Ishikawa (cell line): Measurements from ENCODE around the gene INPP5F.

Experiments
- CEBPB ChIP-seq: IDR thresholded peaks from 2 replicates; pipeline ENCODE4 v1.6.1; 2012
- CREB1 ChIP-seq: IDR thresholded peaks from 2 replicates; pipeline ENCODE4 v1.6.1; 2012; ENCODE audit warnings: low read depth
- EGR1 ChIP-seq: IDR thresholded peaks from 2 replicates; pipeline ENCODE4 v1.6.1; 2012
- EP300 ChIP-seq: IDR thresholded peaks from 2 replicates; pipeline ENCODE4 v1.6.1; 2012; ENCODE audit warnings: borderline replicate concordance
- FOXM1 ChIP-seq: IDR thresholded peaks from 2 replicates; pipeline ENCODE4 v1.6.1; 2012; ENCODE audit warnings: low read depth, borderline replicate concordance
- NFIC ChIP-seq: IDR thresholded peaks from 2 replicates; pipeline ENCODE4 v1.6.1; 2012
- RAD21 ChIP-seq: IDR thresholded peaks from 2 replicates; pipeline ENCODE4 v1.6.1; 2012; ENCODE audit warnings: low read depth
- TAF1 ChIP-seq: IDR thresholded peaks from 2 replicates; pipeline ENCODE4 v1.6.1; 2012; ENCODE audit warnings: low read depth, mild to moderate bottlenecking
- TCF12 ChIP-seq: IDR thresholded peaks from 2 replicates; pipeline ENCODE4 v1.6.1; 2012; ENCODE audit warnings: low read depth
- TEAD4 ChIP-seq: IDR thresholded peaks from 2 replicates; pipeline ENCODE4 v1.6.1; 2012
- YY1 ChIP-seq: IDR thresholded peaks from 2 replicates; pipeline ENCODE4 v1.6.1; 2012; ENCODE audit warnings: low read depth
- ZBTB7A ChIP-seq: IDR thresholded peaks from 2 replicates; pipeline ENCODE4 v1.6.1; 2012; ENCODE audit warnings: low read depth
- TF ChIP-seq, protein P1 (sequence below): IDR thresholded peaks from 2 replicates; pipeline ENCODE4 v1.6.1; 2012
- TF ChIP-seq, protein P2 (sequence below): IDR thresholded peaks from 2 replicates; pipeline ENCODE4 v1.6.1; 2012; ENCODE audit warnings: low read depth, mild to moderate bottlenecking
- TF ChIP-seq, protein P3 (sequence below): IDR thresholded peaks from 2 replicates; pipeline ENCODE4 v1.6.1; 2012

Gene INPP5F

DNA sequence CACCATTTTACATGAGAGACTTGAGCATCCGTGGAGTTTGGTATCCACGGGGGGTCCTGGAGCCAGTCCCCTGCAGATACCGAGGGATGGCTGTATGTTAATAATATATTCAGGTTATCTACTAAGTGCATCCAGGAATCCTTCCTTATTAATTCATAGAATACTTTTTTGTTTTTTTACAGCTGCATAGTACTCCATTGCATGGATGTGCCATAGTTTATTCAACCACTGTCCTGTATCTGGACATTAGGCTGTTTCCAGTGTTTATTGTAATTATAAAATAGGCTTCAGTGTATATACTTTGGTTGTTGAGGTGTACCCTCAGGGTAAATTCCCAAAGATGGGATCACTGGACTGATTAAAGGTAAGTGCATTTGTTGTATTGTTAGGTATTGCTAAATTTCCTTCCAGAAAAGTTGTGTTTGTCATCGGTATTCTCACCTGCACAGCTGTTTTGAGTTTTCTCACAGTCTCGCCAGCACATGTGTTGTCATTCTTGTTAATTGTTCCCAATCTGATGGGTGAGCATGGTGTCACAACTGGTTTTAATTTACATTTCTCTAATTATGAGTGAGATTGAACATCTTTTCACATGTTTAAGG, 55.1 kb downstream of the INPP5F start:
- TF ChIP-seq TEAD4 (no peak), EP300 (no peak), CREB1 (no peak), ZBTB7A (no peak), TAF1 (no peak), YY1 (no peak), EGR1 (no peak), NFIC (no peak), FOXM1 (no peak), CEBPB (no peak)
- TF ChIP-seq, protein P1, sequence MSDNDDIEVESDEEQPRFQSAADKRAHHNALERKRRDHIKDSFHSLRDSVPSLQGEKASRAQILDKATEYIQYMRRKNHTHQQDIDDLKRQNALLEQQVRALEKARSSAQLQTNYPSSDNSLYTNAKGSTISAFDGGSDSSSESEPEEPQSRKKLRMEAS: no peak
- TF ChIP-seq, protein P2, sequence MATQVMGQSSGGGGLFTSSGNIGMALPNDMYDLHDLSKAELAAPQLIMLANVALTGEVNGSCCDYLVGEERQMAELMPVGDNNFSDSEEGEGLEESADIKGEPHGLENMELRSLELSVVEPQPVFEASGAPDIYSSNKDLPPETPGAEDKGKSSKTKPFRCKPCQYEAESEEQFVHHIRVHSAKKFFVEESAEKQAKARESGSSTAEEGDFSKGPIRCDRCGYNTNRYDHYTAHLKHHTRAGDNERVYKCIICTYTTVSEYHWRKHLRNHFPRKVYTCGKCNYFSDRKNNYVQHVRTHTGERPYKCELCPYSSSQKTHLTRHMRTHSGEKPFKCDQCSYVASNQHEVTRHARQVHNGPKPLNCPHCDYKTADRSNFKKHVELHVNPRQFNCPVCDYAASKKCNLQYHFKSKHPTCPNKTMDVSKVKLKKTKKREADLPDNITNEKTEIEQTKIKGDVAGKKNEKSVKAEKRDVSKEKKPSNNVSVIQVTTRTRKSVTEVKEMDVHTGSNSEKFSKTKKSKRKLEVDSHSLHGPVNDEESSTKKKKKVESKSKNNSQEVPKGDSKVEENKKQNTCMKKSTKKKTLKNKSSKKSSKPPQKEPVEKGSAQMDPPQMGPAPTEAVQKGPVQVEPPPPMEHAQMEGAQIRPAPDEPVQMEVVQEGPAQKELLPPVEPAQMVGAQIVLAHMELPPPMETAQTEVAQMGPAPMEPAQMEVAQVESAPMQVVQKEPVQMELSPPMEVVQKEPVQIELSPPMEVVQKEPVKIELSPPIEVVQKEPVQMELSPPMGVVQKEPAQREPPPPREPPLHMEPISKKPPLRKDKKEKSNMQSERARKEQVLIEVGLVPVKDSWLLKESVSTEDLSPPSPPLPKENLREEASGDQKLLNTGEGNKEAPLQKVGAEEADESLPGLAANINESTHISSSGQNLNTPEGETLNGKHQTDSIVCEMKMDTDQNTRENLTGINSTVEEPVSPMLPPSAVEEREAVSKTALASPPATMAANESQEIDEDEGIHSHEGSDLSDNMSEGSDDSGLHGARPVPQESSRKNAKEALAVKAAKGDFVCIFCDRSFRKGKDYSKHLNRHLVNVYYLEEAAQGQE: no peak
- TF ChIP-seq, protein P3, sequence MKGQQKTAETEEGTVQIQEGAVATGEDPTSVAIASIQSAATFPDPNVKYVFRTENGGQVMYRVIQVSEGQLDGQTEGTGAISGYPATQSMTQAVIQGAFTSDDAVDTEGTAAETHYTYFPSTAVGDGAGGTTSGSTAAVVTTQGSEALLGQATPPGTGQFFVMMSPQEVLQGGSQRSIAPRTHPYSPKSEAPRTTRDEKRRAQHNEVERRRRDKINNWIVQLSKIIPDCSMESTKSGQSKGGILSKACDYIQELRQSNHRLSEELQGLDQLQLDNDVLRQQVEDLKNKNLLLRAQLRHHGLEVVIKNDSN: no peak

DNA sequence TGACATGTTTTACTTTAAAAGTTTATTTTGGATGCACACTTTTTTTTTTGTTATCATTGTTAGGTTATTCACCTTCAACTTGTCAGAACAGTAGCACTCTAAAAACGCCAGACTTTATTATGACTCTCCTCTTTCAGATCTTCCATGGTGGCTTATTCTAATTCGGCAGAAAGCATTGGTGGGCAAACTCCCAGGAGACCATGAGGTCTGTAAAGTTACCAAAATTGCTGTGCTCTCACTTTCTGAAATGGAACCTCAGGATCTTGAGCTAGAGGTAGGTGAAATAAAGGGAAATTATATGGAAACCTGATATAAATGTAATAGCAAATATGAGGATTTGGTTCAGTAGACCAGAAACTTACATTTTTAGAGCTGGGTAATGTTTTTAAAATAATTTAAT, 55.6 kb downstream of the INPP5F start:
- TF ChIP-seq EGR1: no peak
- TF ChIP-seq FOXM1: no peak
- TF ChIP-seq NFIC: no peak
- TF ChIP-seq RAD21: no peak
- TF ChIP-seq YY1: no peak
- no peak for TF ChIP-seq TEAD4
- TF ChIP-seq TCF12: no peak
- TF ChIP-seq ZBTB7A: no peak
- TF ChIP-seq, protein P1: no peak
- TF ChIP-seq, protein P2: no peak
- no peak for TF ChIP-seq EP300
- no peak for TF ChIP-seq TAF1
- TF ChIP-seq CREB1: no peak
- TF ChIP-seq, protein P3: no peak
- TF ChIP-seq CEBPB: no peak

DNA sequence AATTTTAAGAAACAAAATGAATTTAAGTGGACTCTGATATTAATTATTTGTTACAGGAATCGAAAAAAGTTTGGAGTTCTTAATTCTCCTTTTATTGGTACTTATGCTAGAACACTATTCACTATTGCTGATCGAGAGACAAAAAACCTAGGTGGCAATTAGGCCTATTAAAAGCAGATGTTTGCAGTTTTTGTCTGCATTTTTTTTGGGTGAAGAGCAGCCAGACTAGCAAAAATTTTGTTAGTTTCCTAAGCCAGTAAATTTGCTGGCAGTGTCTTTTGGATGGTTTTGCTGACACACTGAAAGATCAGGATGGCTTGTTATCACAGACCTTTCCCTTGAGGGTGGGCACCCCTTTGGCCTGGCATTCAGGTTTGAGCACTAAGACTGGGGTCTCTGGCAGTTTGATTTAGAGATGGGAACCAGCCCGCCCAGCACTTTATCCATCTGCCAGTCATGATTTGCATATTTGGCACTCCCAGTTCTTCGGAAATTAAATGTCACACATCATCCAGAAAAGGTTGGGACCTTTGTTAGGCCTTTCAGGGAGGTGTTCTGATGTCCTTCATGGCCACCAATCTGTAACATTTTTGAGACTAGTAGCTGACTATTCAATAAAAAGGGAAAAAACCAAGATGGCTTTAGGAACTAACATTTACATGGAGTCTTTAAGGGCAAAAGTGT, 57.3 kb downstream of the INPP5F start:
- TF ChIP-seq ZBTB7A: no peak
- TF ChIP-seq YY1: no peak
- TF ChIP-seq CREB1: no peak
- TF ChIP-seq FOXM1: no peak
- TF ChIP-seq, protein P3: no peak
- TF ChIP-seq EP300: no peak
- no peak for TF ChIP-seq TCF12

DNA sequence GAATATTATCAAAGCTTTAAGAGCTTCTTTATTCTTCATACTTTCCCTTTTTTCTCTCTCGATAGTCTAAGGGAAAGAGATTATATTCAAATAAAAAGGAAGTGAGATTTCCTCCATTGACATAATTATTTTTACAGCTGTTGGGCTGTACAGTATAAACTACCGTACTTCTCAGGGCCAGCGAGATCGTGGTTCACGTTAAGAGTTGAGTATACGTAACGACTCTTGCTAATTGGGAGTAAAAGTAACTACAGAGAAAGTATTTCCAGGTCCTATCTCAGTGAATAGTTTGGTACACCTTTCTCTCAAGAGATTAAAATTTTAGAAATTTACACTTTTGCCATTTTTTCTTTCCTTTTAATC, 57.8 kb downstream of the INPP5F start:
- TF ChIP-seq ZBTB7A (no peak), TCF12 (no peak), TEAD4 (no peak), EP300 (no peak), CEBPB (no peak), NFIC (no peak), YY1 (no peak), RAD21 (no peak), FOXM1 (no peak), TAF1 (no peak), EGR1 (no peak), CREB1 (no peak)
- TF ChIP-seq, protein P1: no peak
- TF ChIP-seq, protein P3: no peak
- TF ChIP-seq, protein P2: no peak
